ENCODE results near the gene SEPHS2.
"Not testable (repeated sequence)": the region's sequence is repeated elsewhere in the genome, so short reads cannot be mapped to it uniquely, and the experiment has no call there.

The SEPHS2 gene

DNA sequence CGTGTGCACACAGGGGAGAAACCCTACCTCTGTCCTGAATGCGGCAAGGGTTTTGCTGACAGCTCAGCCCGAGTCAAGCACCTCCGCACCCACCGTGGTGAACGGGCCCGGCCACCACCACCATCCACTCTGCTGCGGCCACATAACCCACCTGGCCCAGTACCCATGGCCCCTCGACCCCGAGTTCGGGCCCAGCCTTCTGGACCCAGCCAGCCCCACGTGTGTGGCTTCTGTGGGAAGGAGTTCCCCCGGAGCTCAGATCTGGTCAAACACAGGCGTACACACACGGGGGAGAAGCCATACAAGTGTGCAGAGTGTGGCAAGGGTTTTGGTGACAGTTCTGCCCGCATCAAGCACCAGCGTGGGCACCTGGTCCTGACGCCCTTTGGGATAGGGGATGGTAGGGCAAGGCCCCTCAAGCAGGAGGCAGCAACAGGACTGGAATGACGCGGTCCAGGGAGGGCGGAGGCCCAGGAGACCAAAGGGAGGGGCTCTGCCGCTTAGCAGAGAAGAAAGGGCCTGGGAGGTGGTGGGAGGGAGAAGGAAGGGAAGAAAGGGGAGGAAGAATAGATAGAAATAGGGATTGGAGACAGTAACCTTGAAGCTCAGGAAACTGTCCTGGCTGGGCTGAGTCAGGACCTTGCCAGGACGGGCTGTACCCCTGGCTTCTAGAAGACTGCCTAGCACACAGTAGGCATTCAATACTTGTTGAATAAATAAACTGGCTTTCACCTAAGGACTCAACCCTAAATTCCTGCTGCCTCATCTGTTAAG is 46.8 kb downstream of the SEPHS2 start:
- DNase-seq (ENCODE audit: low read depth in 3 of 3): no peak

DNA sequence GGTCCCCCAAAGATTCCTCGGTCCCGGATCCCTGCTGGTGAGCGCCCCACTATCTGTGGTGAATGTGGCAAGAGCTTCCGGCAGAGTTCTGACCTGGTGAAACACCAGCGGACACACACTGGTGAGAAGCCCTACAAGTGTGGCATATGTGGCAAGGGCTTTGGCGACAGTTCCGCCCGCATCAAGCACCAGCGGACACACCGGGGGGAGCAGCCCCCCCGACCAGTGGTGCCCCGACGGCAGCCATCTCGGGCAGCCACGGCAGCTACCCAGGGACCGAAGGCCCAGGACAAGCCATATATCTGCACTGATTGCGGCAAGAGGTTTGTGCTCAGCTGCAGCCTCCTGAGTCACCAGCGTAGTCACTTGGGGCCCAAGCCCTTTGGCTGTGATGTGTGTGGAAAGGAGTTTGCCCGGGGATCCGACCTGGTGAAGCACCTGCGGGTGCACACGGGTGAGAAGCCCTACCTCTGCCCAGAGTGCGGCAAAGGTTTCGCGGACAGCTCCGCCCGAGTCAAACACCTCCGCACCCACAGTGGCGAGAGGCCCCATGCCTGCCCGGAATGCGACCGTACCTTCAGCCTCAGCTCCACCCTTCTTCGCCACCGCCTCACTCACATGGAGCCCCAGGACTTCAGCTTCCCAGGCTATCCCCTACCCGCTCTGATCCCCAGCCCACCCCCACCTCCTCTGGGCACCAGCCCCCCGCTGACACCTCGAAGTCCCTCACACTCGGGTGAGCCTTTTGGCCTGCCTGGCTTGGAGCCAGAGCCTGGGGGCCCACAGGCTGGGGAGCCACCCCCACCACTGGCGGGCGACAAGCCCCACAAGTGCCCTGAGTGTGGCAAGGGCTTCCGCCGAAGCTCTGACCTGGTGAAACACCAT is 47.7 kb downstream of the SEPHS2 start:
- no peak for DNase-seq (ENCODE audit: low read depth in 3 of 3)

DNA sequence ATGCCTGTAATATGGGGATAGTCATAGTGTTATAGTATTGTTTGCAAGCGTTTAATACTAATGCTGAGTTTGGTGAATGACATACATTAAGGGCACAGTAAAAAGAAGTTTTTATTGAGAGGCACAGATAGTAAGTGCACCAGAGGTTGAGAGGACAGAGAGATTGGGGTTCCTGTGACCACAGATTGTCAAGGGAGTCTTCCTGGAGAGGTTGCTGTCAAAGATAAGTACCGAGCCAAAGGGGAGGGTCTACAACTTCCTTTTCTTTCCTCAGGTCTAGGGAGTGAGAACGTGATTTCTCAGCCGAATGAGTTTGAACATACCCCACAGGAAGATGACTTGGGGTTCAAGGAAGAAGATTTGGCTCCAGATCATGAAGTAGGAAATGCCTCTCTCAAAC is 48.6 kb downstream of the SEPHS2 start:
- no peak for DNase-seq (ENCODE audit: low read depth in 3 of 3)

DNA sequence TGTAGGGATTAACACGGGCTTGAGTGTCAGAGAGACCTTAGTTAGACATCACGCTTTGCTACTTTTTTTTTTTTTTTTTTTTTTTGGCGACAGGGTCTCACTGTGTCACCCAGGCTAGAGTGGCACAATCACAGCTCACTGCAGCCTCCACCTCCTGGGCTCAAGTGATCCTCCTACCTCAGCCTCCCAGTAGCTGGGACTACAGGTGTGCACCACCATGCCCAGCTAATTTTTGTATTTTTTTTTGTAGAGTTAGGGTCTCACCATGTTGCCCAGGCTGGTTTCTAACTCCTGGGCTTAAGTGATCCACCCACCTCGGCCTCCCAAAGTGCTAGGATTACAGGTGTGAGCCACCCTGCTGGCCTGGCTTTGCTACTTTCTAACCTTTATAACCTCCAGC is 49.0 kb downstream of the SEPHS2 start:
- DNase-seq (ENCODE audit: low read depth in 3 of 3): not testable (repeated sequence)

DNA sequence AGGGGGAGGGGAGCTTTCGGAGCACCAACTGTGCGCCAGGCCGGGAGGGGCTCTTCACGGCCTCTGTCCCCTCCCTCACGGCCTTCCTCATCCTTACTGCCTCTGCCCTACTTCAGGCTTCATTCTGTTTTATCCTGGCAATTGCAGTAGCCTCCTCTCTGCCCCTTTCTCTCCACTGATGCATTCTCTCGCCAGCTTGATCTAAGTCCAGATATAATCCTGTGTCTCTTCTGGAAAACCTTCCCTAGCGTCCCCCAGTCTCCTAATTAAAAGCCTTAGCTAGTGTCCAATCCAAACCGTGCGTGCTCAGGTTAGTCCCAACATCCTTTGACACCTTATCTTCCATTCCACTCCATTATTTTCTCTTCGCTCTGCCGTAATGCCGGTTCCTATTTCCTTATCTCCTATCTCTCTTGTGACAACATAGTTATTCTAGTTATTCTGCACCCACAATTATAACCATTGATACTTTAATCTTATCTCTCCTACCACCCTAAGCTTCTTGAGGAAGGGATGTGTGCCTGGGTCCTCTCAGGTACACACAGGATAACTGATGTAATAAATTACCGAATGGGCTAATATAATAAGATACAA is 49.6 kb downstream of the SEPHS2 start:
- no peak for DNase-seq (ENCODE audit: low read depth in 3 of 3)

DNA sequence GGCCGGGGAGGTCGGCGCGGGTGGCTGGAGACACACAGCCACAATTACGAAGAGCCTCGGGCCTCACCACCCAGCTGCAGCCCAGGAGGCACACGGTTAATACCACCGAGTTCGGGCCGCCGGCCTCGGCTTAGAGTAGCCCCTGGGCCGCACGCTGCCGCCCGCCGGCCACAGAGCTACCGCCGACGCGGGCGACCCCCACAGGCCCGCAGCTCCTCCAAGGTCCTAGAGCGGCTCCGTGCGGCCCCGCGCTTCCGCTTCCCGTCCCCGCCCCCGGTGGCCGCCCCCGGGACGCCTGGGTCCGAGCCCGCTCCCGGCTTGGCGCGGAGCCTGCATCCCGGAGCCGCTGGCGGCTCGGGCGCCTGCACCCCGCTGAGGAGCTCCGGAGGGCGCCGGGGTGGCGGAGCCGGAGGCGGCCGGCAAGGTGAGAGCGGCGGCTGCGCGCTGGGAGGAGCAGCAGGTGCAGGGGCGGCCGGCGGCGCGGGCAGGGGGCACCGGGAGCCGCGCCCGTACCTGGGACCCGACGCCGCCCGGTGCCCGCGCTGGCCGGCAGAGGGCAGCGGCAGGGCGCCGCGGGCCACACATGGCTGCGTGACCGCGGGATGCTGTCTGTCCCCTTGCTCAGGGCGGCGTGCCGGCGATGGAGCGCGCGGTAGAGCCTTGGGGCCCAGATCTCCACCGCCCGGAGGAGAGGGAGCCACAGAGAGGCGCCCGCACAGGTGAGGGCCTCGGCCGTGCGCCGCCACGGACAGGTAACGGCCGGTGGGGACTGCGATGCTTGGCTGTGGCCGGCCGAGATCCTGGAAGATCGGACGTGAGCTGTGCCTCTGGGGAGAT is 50.3 kb downstream of the SEPHS2 start, which contains the start of gene ZNF48:
ZNF48 (plus strand) TSS at position 266 of the 837 bp plus-strand sequence; CDS start at position 641, 375 bp downstream.
- peak in 2 of 3 experiments; percentile 16 to 61 for DNase-seq (ENCODE audit: low read depth in 3 of 3)

DNA sequence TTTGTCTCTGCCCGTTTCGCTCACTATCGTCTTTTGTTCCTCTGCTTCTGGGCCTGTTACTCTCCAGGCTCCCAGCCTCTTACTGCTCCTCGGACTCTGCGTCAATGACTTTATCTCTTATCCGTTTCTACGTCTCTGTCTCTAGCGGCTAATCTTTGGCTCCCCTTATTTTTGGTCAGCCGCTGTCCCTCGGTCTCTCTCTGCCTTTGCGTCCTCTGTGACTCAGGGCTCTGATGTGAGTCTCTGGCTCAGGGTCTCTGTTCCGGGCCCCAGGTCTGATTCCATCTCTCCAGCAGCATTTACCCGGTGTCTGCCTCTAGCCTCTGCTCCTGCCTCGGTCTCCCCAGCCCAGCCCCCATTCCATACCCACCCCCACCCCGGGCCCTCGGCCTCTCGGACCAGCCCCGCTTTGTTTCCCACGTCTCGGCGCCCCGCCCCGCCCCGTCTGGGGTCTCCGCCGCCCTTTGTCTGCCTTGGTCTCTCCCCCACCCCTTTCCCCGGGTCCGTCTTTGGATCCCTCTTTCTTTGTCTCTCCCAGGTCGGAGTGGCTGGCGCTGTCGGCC is 51.0 kb downstream of the SEPHS2 start:
- DNase-seq (ENCODE audit: low read depth in 3 of 3): no peak
